H1 (cell line): ENCODE data around the gene AGAP3.

ENCODE experiments used
- BACH1 ChIP-seq: IDR thresholded peaks from 2 replicates; pipeline ENCODE4 v1.6.1; 2012; ENCODE audit warnings: low read length, improper control_type of control experiment
- CTCF ChIP-seq, 3 experiments: IDR thresholded peaks; 1 replicate in 2 of 3; 2 replicates in 1 of 3; pipeline versions ENCODE4 v1.5.1 to v1.6.1; 2011; ENCODE audit warnings: low read length in 3 of 3, mild to moderate bottlenecking in 3 of 3, inconsistent platforms in 2 of 3, low read depth in 1 of 3, moderate library complexity in 1 of 3; ENCODE audit not compliant: insufficient read depth in 1 of 3; ENCODE audit errors: control extremely low read depth in 1 of 3
- GTF2F1 ChIP-seq: IDR thresholded peaks from 2 replicates; pipeline ENCODE4 v1.6.1; 2012; ENCODE audit warnings: low read depth, low read length, improper control_type of control experiment, borderline replicate concordance
- HDAC2 ChIP-seq, 2 experiments: fragments of 300-600 bp in 1 of 2; sonication (generic) in 1 of 2; IDR thresholded peaks; 2 replicates each; pipeline ENCODE4 v1.6.1; 2011 to 2012; ENCODE audit warnings: low read depth in 2 of 2, low read length in 2 of 2, mild to moderate bottlenecking in 2 of 2, moderate library complexity in 2 of 2, borderline replicate concordance in 1 of 2, inconsistent platforms in 1 of 2
- POLR2A ChIP-seq, 2 experiments: IDR thresholded peaks; 1 replicate in 1 of 2; 2 replicates in 1 of 2; pipeline ENCODE4 v1.6.1; 2011; ENCODE audit warnings: low read depth in 2 of 2, low read length in 2 of 2, mild to moderate bottlenecking in 2 of 2; ENCODE audit errors: control extremely low read depth in 1 of 2
- TEAD4 ChIP-seq: IDR thresholded peaks from 2 replicates; pipeline ENCODE4 v1.6.1; 2012; ENCODE audit warnings: low read depth, low read length, inconsistent platforms, mixed read lengths
- USF2 ChIP-seq: IDR thresholded peaks from 2 replicates; pipeline ENCODE4 v1.6.1; 2011; ENCODE audit warnings: low read length, improper control_type of control experiment
- TF ChIP-seq, protein P1 (sequence below): IDR thresholded peaks from 2 replicates; pipeline ENCODE4 v1.6.1; 2012; ENCODE audit warnings: inconsistent platforms

- TF ChIP-seq USF2 = no peak
- no peak for TF ChIP-seq POLR2A (IDR thresholded peaks at IDR 0.05; ENCODE audit: control extremely low read depth in 1 of 2, low read depth in 2 of 2, low read length in 2 of 2)
- no peak for TF ChIP-seq BACH1
- no peak for TF ChIP-seq HDAC2 (IDR thresholded peaks at IDR 0.05; ENCODE audit: borderline replicate concordance in 1 of 2, low read depth in 2 of 2, low read length in 2 of 2)
- no peak for TF ChIP-seq GTF2F1
- no peak for TF ChIP-seq TEAD4
- TF ChIP-seq CTCF (IDR thresholded peaks at IDR 0.05; ENCODE audit: control extremely low read depth in 1 of 3, insufficient read depth in 1 of 3, low read depth in 1 of 3, low read length in 3 of 3) = no peak
- TF ChIP-seq, protein P1, sequence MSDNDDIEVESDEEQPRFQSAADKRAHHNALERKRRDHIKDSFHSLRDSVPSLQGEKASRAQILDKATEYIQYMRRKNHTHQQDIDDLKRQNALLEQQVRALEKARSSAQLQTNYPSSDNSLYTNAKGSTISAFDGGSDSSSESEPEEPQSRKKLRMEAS = no peak
Measured at GRCh38 chr7:151192002-151192539, 105.8 kb downstream of the AGAP3 start.
